HL-60 (cell line): Measurements from ENCODE around the gene EPB42.

Source experiments
- CTCF ChIP-seq: IDR thresholded peaks from one replicate; pipeline ENCODE4 v1.5.1; 2011; ENCODE audit warnings: low read length, control low read depth, inconsistent platforms; ENCODE audit not compliant: insufficient read depth
- POLR2AphosphoS5 ChIP-seq: IDR thresholded peaks from 2 replicates; pipeline ENCODE4 v1.6.1; 2012; ENCODE audit warnings: low read depth
- TF ChIP-seq, protein P1 (sequence below): IDR thresholded peaks from 2 replicates; pipeline ENCODE4 v1.6.1; 2012; ENCODE audit warnings: low read depth; ENCODE audit not compliant: insufficient replicate concordance

DNA sequence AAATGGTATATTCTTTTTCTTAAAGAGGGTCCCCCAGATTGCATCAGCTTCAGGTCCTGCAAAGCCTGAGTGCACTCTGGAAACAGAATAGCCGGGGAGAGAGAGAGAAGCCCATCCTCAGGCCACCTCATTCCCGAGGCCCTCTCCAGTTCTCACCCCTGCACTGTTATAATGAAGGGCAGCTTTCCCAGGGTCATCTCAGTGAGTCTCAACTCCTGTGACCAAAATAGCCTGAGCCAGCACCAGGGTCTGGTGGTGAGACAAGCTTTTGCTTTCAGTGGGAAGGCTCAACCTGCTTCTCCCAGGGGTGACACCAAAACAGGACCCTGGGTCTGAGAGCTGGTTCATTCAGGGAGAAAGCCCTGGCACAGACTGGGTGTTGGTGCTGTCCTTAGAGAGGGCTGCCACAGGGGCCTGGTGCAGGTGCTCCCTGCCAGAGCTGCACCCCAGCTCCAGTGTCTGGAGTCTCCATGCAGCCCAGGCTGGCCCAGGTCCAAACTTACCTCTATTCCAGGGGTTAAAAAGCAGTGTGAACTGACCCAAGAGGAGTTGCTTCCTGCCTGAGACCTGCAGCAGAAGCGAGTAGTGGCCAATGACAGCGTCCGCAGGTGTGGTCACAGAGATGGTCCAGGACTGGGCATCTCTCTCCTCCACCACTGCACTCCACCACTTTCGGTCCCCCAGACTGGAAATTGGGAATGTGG, 6.1 kb downstream of the EPB42 start:
- TF ChIP-seq CTCF, result no peak
- TF ChIP-seq, protein P1, sequence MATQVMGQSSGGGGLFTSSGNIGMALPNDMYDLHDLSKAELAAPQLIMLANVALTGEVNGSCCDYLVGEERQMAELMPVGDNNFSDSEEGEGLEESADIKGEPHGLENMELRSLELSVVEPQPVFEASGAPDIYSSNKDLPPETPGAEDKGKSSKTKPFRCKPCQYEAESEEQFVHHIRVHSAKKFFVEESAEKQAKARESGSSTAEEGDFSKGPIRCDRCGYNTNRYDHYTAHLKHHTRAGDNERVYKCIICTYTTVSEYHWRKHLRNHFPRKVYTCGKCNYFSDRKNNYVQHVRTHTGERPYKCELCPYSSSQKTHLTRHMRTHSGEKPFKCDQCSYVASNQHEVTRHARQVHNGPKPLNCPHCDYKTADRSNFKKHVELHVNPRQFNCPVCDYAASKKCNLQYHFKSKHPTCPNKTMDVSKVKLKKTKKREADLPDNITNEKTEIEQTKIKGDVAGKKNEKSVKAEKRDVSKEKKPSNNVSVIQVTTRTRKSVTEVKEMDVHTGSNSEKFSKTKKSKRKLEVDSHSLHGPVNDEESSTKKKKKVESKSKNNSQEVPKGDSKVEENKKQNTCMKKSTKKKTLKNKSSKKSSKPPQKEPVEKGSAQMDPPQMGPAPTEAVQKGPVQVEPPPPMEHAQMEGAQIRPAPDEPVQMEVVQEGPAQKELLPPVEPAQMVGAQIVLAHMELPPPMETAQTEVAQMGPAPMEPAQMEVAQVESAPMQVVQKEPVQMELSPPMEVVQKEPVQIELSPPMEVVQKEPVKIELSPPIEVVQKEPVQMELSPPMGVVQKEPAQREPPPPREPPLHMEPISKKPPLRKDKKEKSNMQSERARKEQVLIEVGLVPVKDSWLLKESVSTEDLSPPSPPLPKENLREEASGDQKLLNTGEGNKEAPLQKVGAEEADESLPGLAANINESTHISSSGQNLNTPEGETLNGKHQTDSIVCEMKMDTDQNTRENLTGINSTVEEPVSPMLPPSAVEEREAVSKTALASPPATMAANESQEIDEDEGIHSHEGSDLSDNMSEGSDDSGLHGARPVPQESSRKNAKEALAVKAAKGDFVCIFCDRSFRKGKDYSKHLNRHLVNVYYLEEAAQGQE, result no peak
- TF ChIP-seq POLR2AphosphoS5, result no peak
